Tibial artery (tissue), 4 donors: ENCODE data around the gene ODAD4.

Source experiments
- DNase-seq, 2 donors: peaks; one replicate each; pipeline ENCODE4 v3.0.0-alpha.2; 2019
- H3K27ac ChIP-seq, 2 donors: fragments of 200-600 bp; sonication (generic) in 1 of 2; 1 replicate in 1 of 2; 2 replicates in 1 of 2; pipeline ENCODE4 v1.5.1; 2018 to 2019; ENCODE audit warnings: mild to moderate bottlenecking in 1 of 2
- H3K27me3 ChIP-seq, 2 donors: fragments of 200-600 bp; sonication (generic) in 1 of 2; one replicate each; pipeline versions ENCODE4 v1.5.1 to v1.6.0; 2016 to 2019
- H3K36me3 ChIP-seq, 3 donors: fragments of 200-600 bp; sonication (generic) in 2 of 3; one replicate each; pipeline ENCODE4 v1.5.1; 2016 to 2019; ENCODE audit warnings: mild to moderate bottlenecking in 2 of 3
- H3K4me1 ChIP-seq, 4 donors: fragments of 200-600 bp; sonication (generic) in 2 of 4; 1 replicate in 3 of 4; 2 replicates in 1 of 4; pipeline ENCODE4 v1.5.1; 2016 to 2019
- H3K4me3 ChIP-seq, 2 donors: fragments of 200-600 bp; sonication (generic) in 1 of 2; 1 replicate in 1 of 2; 2 replicates in 1 of 2; pipeline ENCODE4 v1.5.1; 2018 to 2019; ENCODE audit warnings: mild to moderate bottlenecking in 2 of 2
- H3K9me3 ChIP-seq, 3 donors: fragments of 200-600 bp; sonication (generic) in 1 of 3; one replicate each; pipeline ENCODE4 v1.5.1; 2016 to 2019
- CTCF ChIP-seq, 2 experiments: fragments of 200-600 bp in 1 of 2; fragments of 450-650 bp in 1 of 2; IDR thresholded peaks; one replicate each; pipeline ENCODE4 v1.5.1; 2017 to 2019; ENCODE audit warnings: antibody characterized with exemption in 2 of 2, mild to moderate bottlenecking in 1 of 2, moderate library complexity in 1 of 2
- intact Hi-C: fragments of 100-400 bp; cut with DNase I; formaldehyde crosslinking; loops from one replicate; pipeline ENCODE4 v1.15.0; 2023; ENCODE audit warnings: low total_unique reads

The ODAD4 gene

DNA sequence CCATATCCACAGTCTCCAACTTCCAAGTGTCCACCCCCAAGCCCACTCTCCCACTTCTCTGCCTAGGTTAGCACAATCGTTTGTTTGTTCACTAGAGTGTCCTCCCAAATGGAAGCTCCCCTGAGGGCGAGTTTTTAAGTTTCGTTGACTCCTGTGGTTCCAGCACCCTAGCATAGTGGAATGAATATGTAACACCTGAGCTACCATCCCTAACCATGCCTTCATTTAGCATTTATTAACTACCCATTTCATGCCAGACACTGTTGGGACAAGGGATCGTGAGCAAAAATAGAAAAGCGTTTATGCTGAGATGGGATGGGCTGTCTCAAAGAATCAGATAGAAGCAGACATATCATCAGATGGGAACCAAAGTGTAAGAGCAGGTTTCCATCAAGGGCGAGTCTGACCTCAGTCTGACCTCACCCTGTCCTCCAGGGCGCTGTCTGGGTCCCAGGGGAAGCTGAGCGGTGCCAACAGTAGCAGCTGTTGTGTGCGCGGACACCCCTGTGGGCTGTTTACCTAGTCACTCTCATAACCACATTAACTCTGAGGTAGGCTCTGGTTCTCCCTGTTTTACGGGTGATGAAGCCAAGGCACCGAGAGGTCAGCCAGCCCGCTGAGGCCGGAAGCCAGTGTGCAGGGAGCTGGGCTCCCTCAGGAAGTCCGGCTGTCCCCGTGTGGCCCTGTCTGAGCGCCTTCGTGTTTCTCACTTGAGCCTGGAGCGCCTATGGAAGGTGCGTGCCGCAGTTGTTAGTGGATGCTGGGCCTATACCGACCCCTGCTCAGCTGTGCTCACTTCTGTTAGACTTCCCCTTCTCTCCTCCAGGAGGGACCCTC is 42.4 kb downstream of the ODAD4 start:
- no peak overlapping the region for H3K4me3 ChIP-seq
- no peak overlapping the region for H3K27ac ChIP-seq
- peaks cover 42 to 93% (median 61%) of the 10 kb centered on the region in 3 donors for H3K36me3 ChIP-seq
- H3K4me1 ChIP-seq, result peaks cover 0 to 67% (median 15%) of the 10 kb centered on the region in 4 donors
- intact Hi-C loops, result no loop called here
- TF ChIP-seq CTCF (IDR thresholded peaks at IDR 0.05), result no peak
- DNase-seq, result peak in 1 of 2 donors; percentile 57
- no peaks in the 10 kb centered on the region for H3K9me3 ChIP-seq
- H3K27me3 ChIP-seq, result no peaks in the 10 kb centered on the region

- H3K36me3 ChIP-seq, result peaks cover 48 to 95% (median 68%) of the 10 kb centered on the region in 3 donors
- H3K9me3 ChIP-seq, result no peaks in the 10 kb centered on the region
- no peaks in the 10 kb centered on the region for H3K27me3 ChIP-seq
- TF ChIP-seq CTCF (IDR thresholded peaks at IDR 0.05), result no peak
- intact Hi-C loops, result no loop called here
- H3K4me3 ChIP-seq, result no peak overlapping the region
- H3K27ac ChIP-seq, result no peak overlapping the region
- peaks cover 0 to 65% (median 11%) of the 10 kb centered on the region in 4 donors for H3K4me1 ChIP-seq
- peak in 1 of 2 donors; percentile 58 for DNase-seq
These were observed 43.0 kb downstream of the ODAD4 start for GRCh38 chr17:41973408-41973811.

DNA sequence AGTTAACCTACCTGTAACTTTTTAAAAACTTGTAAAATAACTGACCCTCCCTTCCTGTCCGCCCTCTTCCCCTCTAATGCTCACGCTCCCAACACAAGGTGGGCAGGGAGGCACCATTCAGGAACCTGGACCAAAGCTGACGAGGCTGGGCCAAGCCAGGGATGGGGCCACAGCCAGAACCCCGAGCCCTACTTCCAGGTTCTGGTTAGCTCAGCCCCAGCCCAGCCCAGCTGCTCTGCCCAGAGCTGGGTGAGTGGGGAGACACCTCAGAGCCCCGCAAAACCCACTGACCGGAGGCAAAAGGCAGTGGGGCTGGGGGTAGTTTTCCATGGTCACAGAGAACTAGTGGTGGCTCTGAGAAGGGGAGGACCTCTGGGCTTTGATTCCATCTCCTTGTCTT is 43.6 kb downstream of the ODAD4 start:
- no peak overlapping the region for H3K27ac ChIP-seq
- H3K9me3 ChIP-seq, result no peaks in the 10 kb centered on the region
- intact Hi-C loops, result no loop called here
- H3K4me3 ChIP-seq, result no peak overlapping the region
- H3K27me3 ChIP-seq, result no peaks in the 10 kb centered on the region
- H3K4me1 ChIP-seq, result peaks cover 0 to 58% (median 7%) of the 10 kb centered on the region in 4 donors
- peak in 1 of 2 donors; percentile 42 for DNase-seq
- peaks cover 51 to 95% (median 74%) of the 10 kb centered on the region in 3 donors for H3K36me3 ChIP-seq
- no peak for TF ChIP-seq CTCF (IDR thresholded peaks at IDR 0.05)

GRCh38 chr17:41974658-41975057 is 44.2 kb downstream of the ODAD4 start:
- H3K4me1 ChIP-seq, result peaks cover 0 to 52% (median 7%) of the 10 kb centered on the region in 4 donors
- intact Hi-C loops, result no loop called here
- no peak for TF ChIP-seq CTCF (IDR thresholded peaks at IDR 0.05)
- peaks cover 51 to 93% (median 77%) of the 10 kb centered on the region in 3 donors for H3K36me3 ChIP-seq
- DNase-seq, result peak in 1 of 2 donors; percentile 61
- no peak overlapping the region for H3K27ac ChIP-seq
- H3K9me3 ChIP-seq, result no peaks in the 10 kb centered on the region
- H3K4me3 ChIP-seq, result no peak overlapping the region
- H3K27me3 ChIP-seq, result no peaks in the 10 kb centered on the region

DNA sequence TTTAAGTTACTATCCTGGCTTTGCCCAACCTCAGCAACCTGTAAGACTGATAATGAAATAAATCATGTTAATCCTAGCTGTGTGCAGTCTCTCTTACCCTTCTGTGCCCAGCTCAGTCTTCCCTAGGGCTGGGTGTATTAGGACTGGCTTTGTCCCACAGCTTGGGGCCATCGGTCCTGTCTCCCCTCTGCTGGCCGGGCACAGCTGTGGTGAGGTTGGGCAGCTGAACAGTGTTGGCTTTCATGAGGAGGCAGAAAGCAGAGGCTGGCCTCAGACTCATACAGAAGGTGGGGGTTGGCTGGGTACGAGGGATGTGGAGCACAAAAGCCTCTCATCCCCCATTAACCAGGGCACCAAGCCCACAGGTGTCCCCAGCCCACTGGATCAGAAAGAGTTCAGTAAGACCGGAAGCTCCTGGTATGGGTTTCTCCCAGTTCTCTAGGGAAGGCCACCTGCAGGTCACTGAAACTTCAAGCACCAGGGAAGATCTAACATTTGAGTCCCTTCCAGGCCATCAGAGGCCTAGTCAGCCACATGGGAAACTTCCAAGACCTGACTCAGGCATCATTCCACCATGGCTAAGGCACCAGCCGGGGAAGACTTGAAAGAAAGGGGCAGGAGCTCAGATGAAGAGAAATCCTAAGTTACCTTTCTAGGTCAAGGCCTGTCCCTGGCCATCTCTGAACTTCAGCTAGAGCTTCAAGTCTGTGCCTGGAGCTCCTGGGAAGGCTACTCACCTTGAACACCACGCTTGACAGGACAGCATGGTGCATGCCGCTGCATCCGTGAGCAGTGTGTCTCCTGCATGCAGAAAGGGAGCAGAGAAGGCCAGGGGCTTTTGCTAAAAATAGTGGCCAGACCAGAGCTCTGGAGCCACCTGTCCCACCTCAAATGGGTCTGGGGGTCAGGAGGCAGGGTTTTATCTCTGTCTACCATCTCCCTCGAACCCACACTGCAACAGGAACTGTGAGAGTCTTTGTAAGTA is 45.0 kb downstream of the ODAD4 start:
- TF ChIP-seq CTCF (IDR thresholded peaks at IDR 0.05), result no peak
- intact Hi-C loops, result no loop called here
- Histone ChIP-seq H3K36me3 (peaks cover 58 to 94% (median 82%) of the 10 kb centered on the region in 3 donors), H3K4me1 (peaks cover 0 to 51% (median 6%) of the 10 kb centered on the region in 4 donors), H3K27me3 (no peaks in the 10 kb centered on the region), H3K4me3 (no peak overlapping the region), H3K9me3 (no peaks in the 10 kb centered on the region), H3K27ac (peak overlapping the region; percentile 3 to 51)
- peak in 1 of 2 donors; percentile 63 for DNase-seq
